ENCODE data around the gene MNAT1. TPM values are rescaled to one million over a fixed set of nuclear protein-coding genes. Genes with fewer than 3 reads are reported as not detected.

MNAT1 gene
- total RNA-seq, 1 donor from 2014 or later = 32.7 TPM

Other genes with a start within 250 kb of the MNAT1 start
- 0.19 and 0.80 TPM in 2 replicates for gene C14orf39, start 248.7 kb upstream of the MNAT1 start, total RNA-seq (ENCODE audit: low replicate concordance)
- gene SIX6, start 225.6 kb upstream of the MNAT1 start, total RNA-seq (ENCODE audit: low replicate concordance) = not detected in 2 replicates
- 1.00 and 32.6 TPM in 2 replicates for gene SIX1, start 85.3 kb upstream of the MNAT1 start, total RNA-seq (ENCODE audit: low replicate concordance)
- 18.2 and 26.0 TPM in 2 replicates for gene SIX4, start 10.4 kb upstream of the MNAT1 start, total RNA-seq (ENCODE audit: low replicate concordance)
- gene TRMT5, start 246.3 kb downstream of the MNAT1 start, total RNA-seq (ENCODE audit: low replicate concordance) = 15.2 and 19.8 TPM in 2 replicates
- gene SLC38A6, start 246.5 kb downstream of the MNAT1 start, total RNA-seq (ENCODE audit: low replicate concordance) = 9.3 and 19.1 TPM in 2 replicates

All from type B pancreatic cell (in vitro differentiated cells).